Suppressor macrophage treated with lipopolysaccharide for 4 hours (primary cell): Measurements from ENCODE around the gene SAE1.
"Not testable (repeated sequence)": the region's sequence is repeated elsewhere in the genome, so short reads cannot be mapped to it uniquely, and the experiment has no call there.

Experiments
- DNase-seq: peaks from one replicate; pipeline ENCODE4 v3.0.0-alpha.2; 2020

SAE1 gene

DNA sequence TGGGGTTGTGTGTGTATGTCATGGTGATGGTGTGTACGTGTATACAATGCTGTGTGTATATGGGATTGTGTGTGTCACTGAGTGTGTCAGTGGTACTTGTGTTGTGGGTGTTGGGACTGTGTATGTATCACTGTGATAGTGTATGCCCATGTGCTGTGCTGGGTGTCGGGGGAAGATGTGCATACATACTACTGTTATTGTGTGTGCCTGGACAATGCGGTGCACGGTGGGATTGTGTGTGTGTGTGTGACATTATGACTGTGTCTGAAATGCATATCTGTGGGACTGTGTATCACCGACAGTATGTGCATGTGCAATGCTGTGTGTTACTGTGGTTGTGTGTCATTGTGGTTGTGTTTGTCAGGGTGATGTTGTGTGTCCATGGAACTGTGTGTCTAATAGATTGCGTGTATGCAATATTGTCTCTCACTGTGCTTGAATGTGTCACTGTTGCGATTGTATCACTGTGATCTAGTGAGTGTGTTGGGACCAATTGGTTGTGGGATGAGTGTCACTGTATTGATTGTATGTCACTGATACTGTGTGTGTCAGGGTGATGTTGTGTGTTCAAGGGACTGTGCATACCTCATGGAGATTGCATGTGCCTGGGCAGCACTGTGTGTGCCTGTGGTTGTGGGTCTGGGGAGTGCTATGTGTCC lies 111.4 kb downstream of the SAE1 start:
- DNase-seq, result no peak

DNA sequence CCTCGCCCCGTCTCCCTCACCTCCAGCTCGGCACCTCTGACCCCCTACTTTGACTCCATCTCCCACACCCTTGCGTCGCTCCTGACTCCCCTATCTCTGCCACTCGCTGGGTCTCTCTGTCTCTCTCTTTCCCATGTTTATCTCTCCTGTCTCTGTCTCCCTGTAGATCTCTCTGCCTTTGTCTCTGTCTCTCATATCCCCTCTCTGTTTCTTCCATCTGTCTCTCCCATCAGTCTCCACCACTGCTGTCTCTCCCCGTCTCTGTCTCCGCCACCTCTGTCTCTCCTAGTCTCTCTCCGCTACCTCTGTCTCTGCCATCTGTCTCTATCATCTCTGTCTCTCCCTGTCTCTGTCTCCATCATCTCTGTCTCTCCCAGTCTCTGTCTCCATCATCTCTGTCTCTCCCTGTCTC lies 112.7 kb downstream of the SAE1 start:
- no peak for DNase-seq

DNA sequence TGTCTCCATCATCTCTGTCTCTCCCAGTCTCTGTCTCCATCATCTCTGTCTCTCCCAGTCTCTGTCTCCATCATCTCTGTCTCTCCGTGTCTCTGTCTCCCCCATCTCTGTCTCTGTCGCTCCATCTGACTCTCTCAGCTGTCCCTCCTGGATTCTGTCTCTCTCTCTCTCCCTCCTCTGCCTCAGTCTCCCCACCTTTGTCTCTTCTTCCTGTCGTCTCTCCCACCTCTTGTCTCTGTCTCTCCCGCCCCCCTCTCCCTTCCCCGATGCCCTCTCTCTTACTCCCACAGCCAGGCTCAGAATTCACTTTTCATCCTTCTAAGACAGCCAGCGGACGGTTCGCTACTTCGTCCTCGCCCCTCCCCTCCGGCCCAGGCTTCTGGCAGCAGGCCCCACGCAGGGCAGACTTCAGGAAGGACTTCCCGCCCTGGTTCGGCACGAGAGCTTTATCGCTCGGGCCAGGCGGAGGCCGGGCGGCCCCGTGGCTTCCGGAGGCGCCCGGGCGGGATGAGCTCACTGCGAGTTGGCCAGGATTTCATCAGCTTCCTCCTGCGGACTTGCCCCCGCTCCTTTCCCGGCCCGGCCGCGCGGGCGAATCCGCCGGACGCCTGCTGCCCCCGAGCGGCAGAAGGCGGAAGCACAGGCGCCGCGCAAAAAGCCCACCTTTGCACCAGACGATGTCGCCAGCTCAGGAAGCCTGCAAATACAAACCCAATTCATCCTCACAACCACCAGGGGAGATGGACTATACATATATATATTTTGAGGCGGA lies 113.3 kb downstream of the SAE1 start:
- peak; percentile 98 for DNase-seq

DNA sequence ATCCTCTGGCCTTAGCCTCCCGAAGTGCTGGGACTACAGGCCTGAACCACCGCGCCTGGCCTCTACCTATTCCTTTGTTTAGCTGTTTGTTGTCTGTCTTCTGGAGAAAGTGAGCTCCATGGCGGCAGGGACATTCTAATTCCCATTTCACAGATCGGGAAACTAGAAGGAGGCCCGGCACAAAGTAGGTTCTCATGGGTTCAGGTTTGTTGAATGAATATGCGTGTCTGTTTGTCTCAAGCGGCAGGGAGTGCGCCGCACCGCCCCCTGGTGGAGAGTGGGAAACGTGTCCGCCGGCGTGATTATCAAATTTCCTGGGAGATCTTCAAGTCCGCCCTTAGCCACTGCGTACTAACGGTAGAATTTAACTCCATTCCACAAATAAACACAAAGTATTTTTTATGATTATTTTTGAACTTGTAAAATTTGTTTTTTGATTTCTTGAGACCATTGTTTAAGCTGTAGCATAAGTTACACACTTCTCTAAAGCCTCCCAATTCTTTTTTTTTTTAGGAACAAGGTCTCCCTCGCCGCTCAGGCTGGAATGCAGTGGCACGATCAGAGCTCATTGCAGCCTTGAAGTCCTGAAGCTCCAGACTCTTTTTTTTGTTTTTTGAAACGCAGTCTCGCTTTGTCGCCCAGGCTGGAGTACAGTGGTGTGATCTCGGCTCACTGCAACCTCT lies 116.8 kb downstream of the SAE1 start:
- DNase-seq, result peak; percentile 89

DNA sequence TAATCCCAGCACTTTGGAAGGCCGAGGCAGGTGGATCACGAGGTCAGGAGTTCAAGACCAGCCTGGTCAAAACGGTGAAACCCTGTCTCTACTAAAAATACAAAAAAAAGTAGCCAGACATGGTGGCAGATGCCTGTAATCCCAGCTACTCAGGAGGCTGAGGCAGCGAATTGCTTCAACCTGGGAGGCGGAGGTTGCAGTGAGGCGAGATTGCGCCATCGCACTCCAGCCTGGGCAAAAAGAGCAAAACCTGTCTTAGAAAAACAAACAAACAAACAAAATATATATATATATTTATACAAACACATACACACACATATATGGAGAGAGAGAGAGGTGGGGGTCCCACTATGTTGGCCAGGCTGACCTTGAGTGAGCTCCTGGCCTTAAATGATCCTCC lies 122.4 kb downstream of the SAE1 start:
- DNase-seq, result not testable (repeated sequence)

DNA sequence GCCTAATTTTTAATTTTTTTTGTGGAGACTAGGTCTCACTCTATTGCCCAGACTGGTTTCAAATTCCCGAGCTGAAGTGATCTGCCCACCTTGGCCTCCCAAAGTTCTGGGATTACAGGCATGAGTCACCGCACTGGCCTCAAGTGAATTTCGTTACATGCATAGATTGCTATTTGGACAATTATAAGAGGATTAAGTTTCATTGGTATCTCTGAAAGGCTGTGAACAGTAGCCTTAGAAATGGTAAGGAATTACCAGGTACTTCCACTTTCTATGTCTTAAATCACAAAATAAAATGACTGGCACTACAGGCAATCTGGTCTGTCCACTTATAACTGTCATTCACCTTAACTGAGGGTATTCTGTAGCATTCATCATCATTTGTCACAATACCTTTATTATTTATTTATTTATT lies 122.8 kb downstream of the SAE1 start:
- no peak for DNase-seq

DNA sequence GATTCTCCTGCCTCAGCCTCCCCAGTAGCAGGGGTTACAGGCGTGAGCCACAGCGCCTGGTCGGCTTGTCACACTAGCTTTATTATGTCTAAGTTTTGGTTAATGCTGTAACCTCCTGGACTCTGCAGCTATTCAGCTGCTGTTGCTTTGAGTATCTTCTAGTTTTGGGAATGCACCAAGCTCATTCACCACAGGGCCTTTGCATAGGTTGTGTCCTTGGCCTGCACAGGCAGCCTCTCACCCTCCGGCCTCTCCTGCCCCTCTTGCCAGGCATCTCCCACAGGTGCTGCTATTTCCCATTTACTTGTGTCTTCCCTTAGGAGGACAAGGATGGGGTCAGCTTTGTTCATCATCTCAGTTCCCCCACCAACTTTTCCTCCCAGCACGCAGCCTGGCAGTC lies 123.3 kb downstream of the SAE1 start:
- no peak for DNase-seq

DNA sequence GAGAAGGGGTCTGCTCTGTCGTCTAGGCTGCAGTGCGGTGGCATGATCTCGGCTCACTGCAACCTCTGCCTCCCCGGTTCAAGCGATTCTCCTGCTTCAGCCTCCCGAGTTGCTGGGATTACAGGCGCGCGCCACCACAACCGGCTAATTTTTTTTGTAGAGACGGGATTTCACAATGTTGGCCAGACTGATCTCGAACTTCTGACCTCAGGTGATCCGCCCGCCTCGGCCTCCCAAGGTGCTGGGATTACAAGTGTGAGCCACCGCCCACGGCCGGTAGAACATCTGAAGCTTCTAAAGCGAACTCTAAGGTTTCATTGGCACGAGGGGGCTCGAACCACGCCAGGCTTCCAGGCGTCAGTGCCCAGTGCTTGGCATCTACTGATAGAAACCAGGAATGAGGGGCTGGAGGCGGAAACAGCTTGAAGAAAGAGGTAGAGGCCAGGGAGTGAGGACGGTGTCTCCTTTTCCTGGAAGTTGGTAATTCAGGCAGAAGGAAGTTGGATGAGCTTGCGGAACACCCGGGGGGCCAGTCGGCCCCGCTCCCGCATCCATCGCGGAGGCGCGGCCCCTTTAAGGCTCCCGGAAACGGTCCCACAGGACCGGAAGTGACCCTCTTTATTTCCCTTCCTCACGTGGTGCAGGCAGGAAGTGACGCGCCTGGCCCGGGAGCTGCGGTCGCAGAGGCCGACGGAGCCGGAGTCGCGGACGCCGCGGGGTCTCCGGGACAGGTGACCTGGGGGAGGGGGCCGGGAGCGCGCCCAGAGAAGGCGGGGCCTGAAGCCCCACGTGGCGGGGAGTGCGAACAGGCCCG lies 125.5 kb downstream of the SAE1 start, which contains the start of gene CCDC9:
Gene CCDC9, plus strand, starts transcription at position 647 of the 814 bp plus-strand sequence. CDS start 1,876 bp downstream, outside the sequence.
- peak; percentile 97 for DNase-seq

DNA sequence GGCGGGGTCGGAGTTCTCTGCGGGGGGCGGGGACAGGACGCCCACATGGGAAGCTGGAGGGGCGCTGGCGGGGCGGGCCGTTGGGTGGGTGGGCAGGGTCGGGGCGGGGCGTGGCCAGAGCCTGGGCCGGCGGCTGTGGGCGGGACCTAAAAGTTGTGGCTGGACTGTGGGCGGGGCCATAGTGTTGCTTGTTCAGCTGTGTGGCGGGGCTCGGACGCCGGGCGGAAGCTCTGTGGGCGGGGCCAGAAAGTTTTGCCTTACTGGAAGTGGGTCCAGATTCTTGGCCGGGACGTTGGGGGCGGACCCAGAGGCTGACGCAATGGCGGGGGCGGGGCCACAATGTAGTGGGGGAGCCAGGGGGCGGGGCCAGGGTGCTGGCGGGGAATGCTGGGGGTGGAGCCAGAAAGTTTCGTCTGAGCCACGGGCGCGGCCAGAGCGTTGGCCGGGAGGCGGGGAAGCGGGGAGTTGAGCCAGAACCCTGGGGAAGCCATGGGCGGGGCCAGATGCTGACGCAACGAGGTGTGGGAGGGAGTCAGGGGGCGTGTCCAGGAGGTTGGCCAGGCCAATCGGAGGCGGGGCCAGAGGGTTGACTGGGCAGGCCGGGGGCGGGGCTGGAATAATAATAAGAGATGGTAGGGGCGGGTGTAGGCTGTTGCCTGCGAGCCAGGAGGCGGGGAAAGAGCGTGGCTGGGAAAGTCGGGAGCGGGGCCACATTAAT lies 126.2 kb downstream of the SAE1 start:
- DNase-seq, result peak; percentile 100

DNA sequence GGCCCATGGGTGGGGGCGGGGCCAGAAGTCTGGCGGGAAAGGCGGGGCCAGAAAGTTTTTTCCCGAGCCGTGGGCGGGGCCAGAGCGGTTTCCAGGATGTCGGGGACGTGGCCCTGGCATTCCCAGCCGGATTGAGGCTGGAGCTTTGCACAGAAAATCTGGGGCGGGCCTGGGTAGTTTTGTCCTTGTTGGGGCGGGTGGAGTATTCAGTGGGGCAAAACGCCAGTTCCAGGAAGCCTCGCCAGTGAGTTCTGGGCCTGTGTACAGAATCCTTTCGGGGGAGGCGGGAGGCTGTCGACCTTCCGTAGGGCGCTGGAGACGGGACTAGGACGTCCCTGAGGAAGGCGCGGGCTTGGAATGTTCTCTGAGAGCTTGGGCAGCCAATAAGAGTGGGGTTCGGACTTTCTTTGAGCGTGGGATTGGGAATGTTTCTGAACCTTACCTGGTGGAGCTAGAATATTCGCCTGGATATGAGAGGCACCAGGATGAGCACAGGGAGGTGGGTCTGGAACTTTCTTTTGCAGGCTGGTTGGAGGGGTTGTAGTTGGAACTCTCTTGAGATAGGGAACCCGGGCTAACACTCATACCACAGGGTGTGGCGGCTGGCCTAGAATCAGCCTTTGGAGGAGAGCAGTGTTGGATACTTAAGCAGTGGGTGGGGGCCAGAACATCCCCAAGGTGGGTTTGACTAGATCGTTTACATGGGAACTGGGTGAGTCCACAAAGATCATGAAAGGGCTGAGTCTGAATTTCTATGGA lies 127.0 kb downstream of the SAE1 start:
- DNase-seq, result no peak

DNA sequence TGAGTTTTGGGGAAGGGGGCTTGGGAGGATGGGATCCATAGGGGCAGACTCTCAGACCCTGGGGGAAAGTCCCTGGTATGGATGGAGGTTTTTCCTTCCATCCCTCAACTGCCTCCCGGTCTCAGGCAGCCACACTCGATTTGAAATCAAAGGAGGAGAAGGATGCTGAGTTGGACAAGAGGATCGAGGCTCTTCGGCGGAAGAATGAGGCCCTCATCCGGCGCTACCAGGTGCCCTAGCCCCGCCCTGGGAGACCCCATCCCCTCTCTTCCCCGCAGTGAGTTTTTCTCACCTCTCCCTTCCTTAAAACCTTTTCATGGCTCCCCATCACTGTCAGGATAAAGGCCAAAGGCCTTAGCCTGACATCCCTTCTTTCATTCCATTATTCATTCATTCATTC lies 127.8 kb downstream of the SAE1 start:
- DNase-seq, result no peak

DNA sequence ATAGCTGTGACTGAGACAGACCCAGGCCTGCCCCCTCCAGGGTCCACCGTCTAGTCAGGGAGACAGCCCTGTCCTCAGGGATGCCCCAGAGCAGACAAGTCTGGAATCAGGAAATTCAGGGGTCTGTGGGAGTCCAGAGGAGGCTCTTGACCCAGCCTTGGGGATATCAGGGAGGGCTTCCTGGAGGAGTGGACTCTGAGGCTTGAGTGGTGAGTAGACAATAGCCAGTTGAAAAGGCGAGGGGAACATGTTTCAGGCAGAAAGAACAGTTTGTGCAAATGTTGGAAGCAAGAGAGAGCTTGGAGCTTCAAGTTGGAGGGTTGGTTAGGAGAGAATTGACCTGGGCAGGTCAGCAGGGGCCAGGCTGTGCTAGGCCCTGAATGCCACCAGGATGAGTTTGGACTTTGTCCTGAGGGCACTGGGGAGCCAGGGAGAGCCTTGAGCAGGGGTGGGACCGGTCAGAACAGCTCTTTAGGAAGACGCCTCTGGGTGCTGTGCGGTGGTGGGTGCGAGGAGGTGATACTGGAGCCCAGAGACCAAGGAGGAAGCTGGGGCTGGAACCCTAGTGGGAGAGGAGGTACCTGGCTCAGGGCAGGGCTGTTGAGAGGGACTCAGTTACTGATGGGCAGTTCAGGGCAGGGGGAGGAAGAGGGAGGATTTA lies 128.4 kb downstream of the SAE1 start:
- no peak for DNase-seq
